T-helper 1 cell treated with Interleukin-12 subunit alpha and Interleukin-12 subunit beta and Interleukin-4 antibody, amounts not matched to agents 30 μg/mL and 1 μg/mL, for 36 hours (primary cell): Measurements from ENCODE around the gene SPRED3.

ENCODE experiments used
- H3K27ac Mint-ChIP-seq: one replicate; pipeline ENCODE4 v1.8.0; 2021; ENCODE audit warnings: mild to moderate bottlenecking, mixed read lengths
- H3K27me3 Mint-ChIP-seq: one replicate; pipeline ENCODE4 v1.8.0; 2021; ENCODE audit warnings: low read depth, mixed read lengths
- H3K36me3 Mint-ChIP-seq: one replicate; pipeline ENCODE4 v1.8.0; 2021; ENCODE audit warnings: low read depth, mixed read lengths
- H3K4me1 Mint-ChIP-seq: one replicate; pipeline ENCODE4 v1.8.0; 2021; ENCODE audit warnings: low read depth, mixed read lengths
- H3K4me3 Mint-ChIP-seq: one replicate; pipeline ENCODE4 v1.8.0; 2021; ENCODE audit warnings: mild to moderate bottlenecking, moderate library complexity, mixed read lengths
- H3K9me3 Mint-ChIP-seq: one replicate; pipeline ENCODE4 v1.8.0; 2021; ENCODE audit warnings: mixed read lengths

The SPRED3 gene

GRCh38 chr19:38429811-38430156 is 41.3 kb downstream of the SPRED3 start:
- Mint-ChIP-seq H3K4me3 (no peak overlapping the region), H3K36me3 (no peaks in the 10 kb centered on the region), H3K9me3 (no peaks in the 10 kb centered on the region), H3K27me3 (peaks cover 8% of the 10 kb centered on the region), H3K27ac (no peak overlapping the region), H3K4me1 (peaks cover 30% of the 10 kb centered on the region)

GRCh38 chr19:38430931-38431330 is 42.4 kb downstream of the SPRED3 start:
- Mint-ChIP-seq H3K4me1 (peaks cover 28% of the 10 kb centered on the region), H3K9me3 (no peaks in the 10 kb centered on the region), H3K36me3 (no peaks in the 10 kb centered on the region), H3K27me3 (peaks cover 8% of the 10 kb centered on the region), H3K27ac (no peak overlapping the region), H3K4me3 (no peak overlapping the region)

GRCh38 chr19:38433268-38433733 is 44.8 kb downstream of the SPRED3 start, which contains the start of gene RYR1:
RYR1 (plus strand) TSS chr19:38433691; CDS start chr19:38433830, 139 bp downstream.
- Mint-ChIP-seq H3K9me3 (no peaks in the 10 kb centered on the region), H3K4me1 (peaks cover 14% of the 10 kb centered on the region), H3K36me3 (no peaks in the 10 kb centered on the region), H3K27ac (no peak within 1 kb of the TSS), H3K4me3 (peak within 1 kb of the TSS; percentile 63), H3K27me3 (peaks cover 8% of the 10 kb centered on the region)

GRCh38 chr19:38434549-38435051 is 46.1 kb downstream of the SPRED3 start:
- Mint-ChIP-seq H3K36me3 (no peaks in the 10 kb centered on the region), H3K27me3 (peaks cover 5% of the 10 kb centered on the region), H3K4me3 (peak overlapping the region; percentile 63), H3K9me3 (no peaks in the 10 kb centered on the region), H3K27ac (no peak overlapping the region), H3K4me1 (peaks cover 8% of the 10 kb centered on the region)

GRCh38 chr19:38437295-38437694 is 48.8 kb downstream of the SPRED3 start:
- peaks cover 9% of the 10 kb centered on the region for H3K4me1 Mint-ChIP-seq
- no peak overlapping the region for H3K4me3 Mint-ChIP-seq
- H3K9me3 Mint-ChIP-seq = no peaks in the 10 kb centered on the region
- peaks cover 5% of the 10 kb centered on the region for H3K27me3 Mint-ChIP-seq
- H3K27ac Mint-ChIP-seq = no peak overlapping the region
- H3K36me3 Mint-ChIP-seq = no peaks in the 10 kb centered on the region

GRCh38 chr19:38437917-38438316 is 49.4 kb downstream of the SPRED3 start:
- no peaks in the 10 kb centered on the region for H3K36me3 Mint-ChIP-seq
- no peak overlapping the region for H3K27ac Mint-ChIP-seq
- peaks cover 9% of the 10 kb centered on the region for H3K4me1 Mint-ChIP-seq
- peaks cover 5% of the 10 kb centered on the region for H3K27me3 Mint-ChIP-seq
- no peaks in the 10 kb centered on the region for H3K9me3 Mint-ChIP-seq
- H3K4me3 Mint-ChIP-seq = no peak overlapping the region

GRCh38 chr19:38440592-38440991 is 52.1 kb downstream of the SPRED3 start:
- Mint-ChIP-seq H3K4me1 (peaks cover 3% of the 10 kb centered on the region), H3K36me3 (no peaks in the 10 kb centered on the region), H3K4me3 (no peak overlapping the region), H3K27me3 (no peaks in the 10 kb centered on the region), H3K27ac (no peak overlapping the region), H3K9me3 (no peaks in the 10 kb centered on the region)

GRCh38 chr19:38441657-38442348 is 53.3 kb downstream of the SPRED3 start:
- Mint-ChIP-seq H3K27ac (peak overlapping the region; percentile 36), H3K4me3 (no peak overlapping the region), H3K36me3 (no peaks in the 10 kb centered on the region), H3K27me3 (no peaks in the 10 kb centered on the region), H3K9me3 (no peaks in the 10 kb centered on the region), H3K4me1 (peaks cover 7% of the 10 kb centered on the region)

GRCh38 chr19:38442736-38443135 is 54.2 kb downstream of the SPRED3 start:
- H3K27ac Mint-ChIP-seq = no peak overlapping the region
- H3K4me3 Mint-ChIP-seq = no peak overlapping the region
- H3K36me3 Mint-ChIP-seq = no peaks in the 10 kb centered on the region
- no peaks in the 10 kb centered on the region for H3K27me3 Mint-ChIP-seq
- no peaks in the 10 kb centered on the region for H3K9me3 Mint-ChIP-seq
- peaks cover 7% of the 10 kb centered on the region for H3K4me1 Mint-ChIP-seq

GRCh38 chr19:38443458-38443999 is 55.0 kb downstream of the SPRED3 start:
- Mint-ChIP-seq H3K9me3 (no peaks in the 10 kb centered on the region), H3K4me1 (peaks cover 7% of the 10 kb centered on the region), H3K4me3 (no peak overlapping the region), H3K27ac (no peak overlapping the region), H3K27me3 (no peaks in the 10 kb centered on the region), H3K36me3 (no peaks in the 10 kb centered on the region)

- H3K27ac Mint-ChIP-seq = no peak overlapping the region
- H3K4me3 Mint-ChIP-seq = no peak overlapping the region
- H3K4me1 Mint-ChIP-seq = peaks cover 7% of the 10 kb centered on the region
- H3K27me3 Mint-ChIP-seq = no peaks in the 10 kb centered on the region
- no peaks in the 10 kb centered on the region for H3K36me3 Mint-ChIP-seq
- H3K9me3 Mint-ChIP-seq = no peaks in the 10 kb centered on the region
Measured at GRCh38 chr19:38444026-38444425, 55.5 kb downstream of the SPRED3 start.

GRCh38 chr19:38445362-38445761 is 56.9 kb downstream of the SPRED3 start:
- Mint-ChIP-seq H3K4me1 (peaks cover 7% of the 10 kb centered on the region), H3K27me3 (no peaks in the 10 kb centered on the region), H3K9me3 (no peaks in the 10 kb centered on the region), H3K27ac (no peak overlapping the region), H3K4me3 (no peak overlapping the region), H3K36me3 (no peaks in the 10 kb centered on the region)

GRCh38 chr19:38448225-38448624 is 59.7 kb downstream of the SPRED3 start:
- Mint-ChIP-seq H3K36me3 (no peaks in the 10 kb centered on the region), H3K4me1 (peaks cover 3% of the 10 kb centered on the region), H3K9me3 (no peaks in the 10 kb centered on the region), H3K4me3 (no peak overlapping the region), H3K27me3 (no peaks in the 10 kb centered on the region), H3K27ac (no peak overlapping the region)
